GM03348 (cell line): Measurements from ENCODE around the gene NDUFAF2.
"Not testable (repeated sequence)": the region's sequence is repeated elsewhere in the genome, so short reads cannot be mapped to it uniquely, and the experiment has no call there.

Experiments
- DNase-seq: peaks from one replicate; pipeline ENCODE4 v3.0.0; 2012; ENCODE audit warnings: low spot score

Gene NDUFAF2

DNA sequence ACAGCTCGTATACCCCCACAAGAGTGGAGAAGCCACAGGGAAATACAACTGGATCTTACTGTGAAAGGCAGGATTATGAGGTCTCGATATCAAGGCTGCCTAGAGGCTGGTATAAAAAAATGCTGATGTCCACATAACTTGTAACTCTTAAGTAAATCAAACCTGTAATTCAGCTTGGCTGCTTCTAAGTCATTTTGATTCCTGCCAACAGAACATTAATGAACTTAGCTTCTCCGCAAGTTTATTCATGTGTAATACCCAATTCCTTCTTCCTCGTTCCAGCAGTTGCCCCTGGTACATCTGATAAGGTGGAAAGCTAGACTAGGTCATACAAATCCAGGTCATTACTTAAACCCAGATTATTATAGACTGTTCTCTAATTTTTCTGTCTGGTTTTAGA, 233.7 kb downstream of the NDUFAF2 start:
- DNase-seq, result no peak

DNA sequence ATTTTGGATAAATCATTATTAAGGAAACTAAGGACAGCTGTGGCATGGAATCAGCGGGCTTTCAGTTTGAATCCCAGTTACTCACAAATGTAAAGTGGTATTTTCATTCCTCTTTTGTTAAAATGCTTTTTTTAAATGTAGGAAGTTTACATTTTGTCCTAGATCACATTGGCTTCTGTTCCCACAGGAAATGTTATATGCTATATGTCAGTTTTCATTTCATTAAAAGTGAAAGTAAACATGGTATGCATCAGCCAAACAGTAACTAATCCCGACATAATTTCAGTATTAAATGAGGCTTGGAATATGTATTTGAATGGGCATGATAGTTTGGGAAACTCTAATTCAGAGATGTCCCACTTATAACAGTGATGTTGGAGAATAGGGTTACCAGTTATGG, 235.9 kb downstream of the NDUFAF2 start:
- no peak for DNase-seq

DNA sequence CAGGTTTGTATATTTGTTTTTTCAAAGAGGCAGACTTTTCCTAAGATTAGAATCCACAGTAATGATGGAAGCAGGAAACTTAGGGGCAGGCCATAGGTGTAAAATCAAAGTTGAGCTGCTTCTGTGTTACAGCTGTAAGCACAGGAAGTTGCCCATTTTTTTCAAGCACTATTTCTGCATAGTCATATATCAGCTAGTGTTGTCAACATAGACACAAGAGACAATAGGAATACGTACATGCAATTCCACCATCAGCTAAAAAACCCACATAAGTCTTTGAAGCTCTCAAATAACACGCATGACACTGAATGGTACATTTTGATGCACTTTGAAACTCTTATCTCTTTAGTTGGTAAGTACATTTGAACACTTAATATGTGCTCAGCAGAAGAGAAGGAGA, 237.4 kb downstream of the NDUFAF2 start:
- no peak for DNase-seq

DNA sequence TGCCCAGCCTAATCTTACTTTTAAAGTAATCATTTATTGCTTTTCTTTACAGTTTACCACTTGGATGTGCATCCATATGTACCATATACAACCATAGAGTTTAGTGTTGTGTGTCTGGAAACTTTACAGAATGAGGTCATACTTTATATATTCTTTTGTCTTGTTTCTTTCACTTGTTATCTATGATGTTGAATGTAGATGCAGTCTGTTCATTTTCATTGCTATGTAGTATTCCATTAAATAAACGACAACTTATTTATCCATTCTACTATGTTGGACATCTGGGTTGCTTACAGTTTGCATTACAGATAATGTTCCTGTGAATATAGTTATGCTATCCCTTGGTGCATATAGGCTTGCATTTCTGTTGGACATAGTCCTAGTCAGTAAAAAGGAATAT, 238.5 kb downstream of the NDUFAF2 start:
- DNase-seq, result no peak

DNA sequence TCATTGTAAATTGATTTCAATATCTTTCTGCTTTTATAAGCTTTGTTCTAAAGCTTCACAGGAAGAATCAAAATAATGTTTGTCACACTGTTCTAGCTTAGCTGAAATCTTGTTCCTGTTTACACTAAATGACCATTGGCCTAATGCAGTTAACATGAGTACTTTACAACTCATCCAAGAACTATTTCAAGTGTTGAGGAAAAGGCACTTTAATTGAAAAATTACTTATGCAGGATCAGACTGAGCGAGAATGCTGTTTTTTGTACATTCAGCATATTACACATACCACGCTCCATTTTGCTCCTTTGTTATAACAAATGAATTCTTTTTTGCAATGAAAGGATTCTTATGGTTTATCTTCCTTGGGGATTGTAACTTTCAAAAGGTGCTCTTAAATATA, 239.7 kb downstream of the NDUFAF2 start:
- DNase-seq, result no peak

DNA sequence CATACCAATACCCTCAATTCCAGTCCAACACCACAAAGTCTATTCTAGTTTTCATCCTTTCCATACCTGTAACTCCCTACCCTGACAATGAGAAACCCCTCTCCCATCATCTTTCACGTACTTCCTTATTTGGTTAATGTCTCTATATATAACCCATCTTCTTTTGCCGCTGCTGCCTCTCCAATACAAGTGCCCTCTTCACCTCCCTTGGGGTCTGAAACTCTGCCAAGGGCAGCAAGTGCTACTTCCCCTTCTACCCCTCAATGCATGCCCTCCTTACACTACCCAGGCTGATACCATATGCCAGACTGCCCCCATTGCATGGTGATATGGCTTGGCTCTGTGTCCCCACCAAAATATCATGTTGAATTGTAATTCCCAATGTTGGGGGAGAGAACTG, 241.6 kb downstream of the NDUFAF2 start:
- no peak for DNase-seq

DNA sequence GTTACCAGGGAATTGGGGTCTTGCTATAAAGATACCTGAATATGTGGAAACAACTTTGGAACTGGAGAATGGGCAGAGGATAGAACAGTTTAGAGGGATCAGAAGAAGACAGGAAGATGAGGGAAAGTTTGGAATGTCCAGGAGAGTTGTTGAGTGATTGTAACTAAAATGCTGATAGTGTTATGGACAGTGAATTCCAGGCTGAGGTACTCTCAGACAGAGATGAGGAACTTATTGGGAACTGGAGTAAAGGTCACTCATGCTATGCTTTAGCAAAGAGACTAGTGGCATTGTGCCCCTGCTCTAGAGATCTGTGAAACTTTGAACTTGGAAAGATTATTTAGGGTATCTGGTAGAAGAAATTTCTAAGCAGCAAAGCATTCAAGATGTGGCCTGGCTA, 242.3 kb downstream of the NDUFAF2 start:
- not testable (repeated sequence) for DNase-seq

DNA sequence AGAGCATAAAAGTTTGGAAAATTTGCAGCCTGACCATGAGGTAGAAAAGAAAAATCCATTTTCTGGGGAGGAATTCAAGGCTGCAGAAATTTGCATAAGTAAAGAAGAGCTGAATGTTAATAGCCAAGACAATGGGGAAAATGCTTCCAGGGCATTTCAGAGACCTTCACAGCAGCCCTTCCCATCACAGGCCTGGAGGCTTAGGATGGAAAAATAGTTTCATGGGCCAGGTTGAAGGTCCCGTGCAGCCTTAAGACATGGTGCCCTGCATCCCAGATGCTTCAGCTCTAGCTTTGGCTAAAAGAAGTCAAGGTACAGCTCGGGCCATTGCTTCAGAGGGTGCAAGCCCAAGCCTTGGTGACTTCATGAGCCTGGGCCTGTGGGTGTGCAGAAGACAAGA, 242.8 kb downstream of the NDUFAF2 start:
- not testable (repeated sequence) for DNase-seq

DNA sequence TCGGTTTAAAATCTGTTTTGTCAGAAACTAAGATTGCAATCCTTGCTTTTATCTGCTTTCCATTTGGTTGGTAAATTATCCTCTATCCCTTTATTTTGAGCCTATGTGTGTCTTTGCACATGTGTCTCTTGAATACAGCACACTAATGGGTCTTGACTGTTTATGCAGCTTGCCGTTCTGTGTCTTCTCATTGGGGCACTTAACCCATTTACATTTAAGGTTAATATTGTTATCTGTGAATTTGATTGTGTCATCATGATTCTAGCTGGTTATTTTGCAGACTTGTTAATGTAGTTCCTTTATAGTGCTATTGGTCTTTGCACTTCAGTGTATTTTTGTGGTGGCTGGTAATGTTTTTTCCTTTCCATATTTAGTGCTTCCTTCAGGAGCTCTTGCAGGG, 253.6 kb downstream of the NDUFAF2 start:
- DNase-seq, result no peak

DNA sequence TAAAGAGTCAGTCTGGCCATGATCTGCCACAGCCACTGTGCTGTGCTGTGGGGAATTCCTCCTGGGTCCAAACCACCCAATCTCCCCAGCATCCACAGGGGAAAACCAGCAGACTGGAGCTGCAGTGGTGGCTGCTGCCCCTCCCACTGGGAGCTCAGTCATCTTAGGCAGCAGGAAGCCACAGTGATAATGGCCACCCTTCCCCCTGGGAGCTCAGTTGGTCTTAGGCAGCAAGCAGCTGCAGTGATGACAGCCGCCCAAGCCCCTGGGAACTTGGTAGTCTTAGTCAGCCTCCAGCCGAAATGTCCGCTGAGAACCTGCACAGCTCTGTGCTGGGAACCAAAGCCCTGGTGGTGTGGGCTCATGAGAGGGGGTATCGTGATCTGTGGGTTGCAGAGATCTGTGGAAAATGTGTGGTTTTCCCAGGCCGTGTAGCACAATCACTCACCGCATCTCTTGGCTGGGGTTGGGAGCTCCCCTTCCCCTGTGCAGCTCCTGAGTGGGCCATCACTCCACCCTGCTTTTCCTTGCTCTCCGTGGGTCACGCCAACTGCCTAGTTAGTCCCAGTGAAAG, 255.7 kb downstream of the NDUFAF2 start:
- no peak for DNase-seq

DNA sequence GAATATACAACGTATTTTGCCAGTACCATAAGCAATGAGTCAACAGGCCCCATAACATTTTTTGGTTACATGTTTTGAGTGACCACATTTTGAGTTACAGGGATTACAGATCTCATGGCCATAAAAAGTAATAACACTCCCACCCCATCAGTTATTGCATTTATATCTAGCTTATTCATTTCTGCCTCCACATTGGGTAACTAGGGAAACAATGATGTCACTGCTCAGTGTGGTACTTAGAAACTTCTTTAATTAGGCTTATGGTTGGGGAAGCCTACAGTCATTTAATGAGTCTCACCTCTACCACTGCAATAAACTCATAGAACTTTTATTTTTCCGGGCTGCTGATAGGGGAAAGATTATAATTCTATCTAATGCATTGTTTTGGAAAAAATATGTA, 257.2 kb downstream of the NDUFAF2 start:
- peak; percentile 14 for DNase-seq
